ENCODE data around the gene SOX3.

Gene SOX3

DNA sequence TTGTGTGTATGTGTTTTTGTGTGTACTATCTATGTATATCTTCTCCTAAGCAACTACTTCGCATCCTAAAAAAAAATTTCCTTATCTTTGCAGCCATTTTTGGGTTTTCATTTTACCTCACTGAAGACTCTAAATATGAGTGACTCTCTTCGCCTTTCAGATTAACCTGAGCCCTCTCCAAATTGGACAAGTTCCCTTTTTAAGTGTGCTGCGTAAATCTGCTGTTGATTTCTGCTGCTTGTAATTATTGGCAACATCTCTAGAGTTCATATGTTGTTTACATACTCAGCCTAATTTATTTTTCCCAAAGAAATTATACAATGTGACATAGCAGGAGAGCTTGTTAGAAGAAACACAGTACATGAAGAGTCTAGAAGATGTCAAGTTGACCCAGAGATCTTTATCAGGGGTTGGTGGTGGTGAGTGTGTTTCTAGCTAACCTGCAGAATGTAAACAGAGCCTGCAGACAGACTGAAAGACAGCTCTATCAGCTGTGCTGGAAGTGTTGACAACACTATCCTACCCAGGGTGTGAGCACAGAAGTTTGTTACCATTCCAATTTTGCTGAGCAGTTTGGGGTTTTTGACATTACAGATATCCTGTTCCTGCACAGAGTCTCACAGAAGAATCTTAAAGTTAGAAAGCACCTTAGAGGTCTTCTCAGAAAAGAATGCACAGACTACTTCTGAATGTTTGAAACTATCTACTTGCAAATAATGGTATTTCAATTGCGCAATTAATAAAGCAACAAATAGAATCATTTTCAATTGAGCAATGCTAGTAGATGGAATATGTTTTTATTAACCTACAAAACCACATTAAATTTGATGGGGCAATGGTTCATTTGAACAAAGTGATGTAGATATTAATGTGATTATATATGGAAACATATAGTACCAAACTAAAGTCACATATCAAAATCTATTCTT lies 12.5 kb downstream of the SOX3 start:
- DNase-seq = no peak

DNA sequence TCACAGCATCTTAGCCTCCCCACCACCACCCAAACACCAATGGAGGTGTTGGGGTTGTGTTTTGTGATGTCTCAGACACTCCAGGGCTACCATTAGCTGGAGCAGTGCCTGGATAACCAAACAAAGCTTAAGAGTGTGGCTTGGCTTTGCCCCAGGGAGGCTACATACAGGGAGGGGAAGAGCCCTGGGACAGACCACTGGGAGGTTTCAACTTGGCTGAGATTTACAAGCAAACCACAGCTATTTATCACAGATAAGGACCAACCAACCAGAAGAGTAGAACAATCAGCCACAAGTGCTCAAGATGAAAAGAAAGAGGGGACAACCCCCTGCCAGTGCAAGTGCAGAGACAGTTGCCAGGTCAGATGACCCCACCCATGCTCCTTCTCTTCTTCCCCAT lies 24.1 kb downstream of the SOX3 start:
- DNase-seq = no peak

DNA sequence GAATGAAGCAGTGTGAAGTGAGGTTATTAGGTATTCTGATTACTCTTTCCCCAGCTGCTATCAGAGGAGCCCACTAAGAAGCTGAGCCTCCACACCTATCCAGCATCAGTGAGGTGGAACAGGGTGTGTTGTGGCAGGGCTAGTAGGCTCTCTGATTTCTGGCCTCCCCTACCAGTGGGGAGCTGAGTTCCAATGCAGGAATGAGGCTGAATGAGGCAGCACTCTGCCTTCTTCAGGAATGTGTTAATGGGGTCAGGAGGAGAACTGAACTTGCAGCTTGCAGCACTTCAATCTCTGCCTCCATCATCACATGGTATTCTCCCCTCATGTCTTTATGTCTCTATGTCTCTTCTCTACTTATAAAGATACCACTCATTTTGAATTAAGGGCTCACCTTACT lies 26.9 kb downstream of the SOX3 start:
- DNase-seq = no peak

DNA sequence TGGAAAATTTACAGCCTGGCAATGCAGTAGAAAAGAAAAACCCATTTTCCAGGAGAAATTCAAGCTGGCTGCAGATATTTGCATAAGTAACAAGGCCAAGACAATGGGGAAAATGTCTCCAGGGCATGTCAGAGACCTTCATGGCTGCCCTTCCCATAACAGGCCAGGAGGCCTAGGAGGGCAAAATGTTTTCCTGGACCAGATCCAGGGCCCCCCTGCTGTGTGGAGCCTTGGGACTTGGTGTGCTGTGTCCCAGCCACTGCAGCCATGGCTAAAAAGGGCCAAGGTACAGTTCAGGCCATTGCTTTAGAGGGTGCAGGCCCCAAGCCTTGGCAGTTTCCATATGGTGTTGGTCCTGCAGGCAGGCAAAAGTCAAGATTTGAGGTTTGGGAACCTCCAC lies 29.8 kb downstream of the SOX3 start:
- DNase-seq = no peak

DNA sequence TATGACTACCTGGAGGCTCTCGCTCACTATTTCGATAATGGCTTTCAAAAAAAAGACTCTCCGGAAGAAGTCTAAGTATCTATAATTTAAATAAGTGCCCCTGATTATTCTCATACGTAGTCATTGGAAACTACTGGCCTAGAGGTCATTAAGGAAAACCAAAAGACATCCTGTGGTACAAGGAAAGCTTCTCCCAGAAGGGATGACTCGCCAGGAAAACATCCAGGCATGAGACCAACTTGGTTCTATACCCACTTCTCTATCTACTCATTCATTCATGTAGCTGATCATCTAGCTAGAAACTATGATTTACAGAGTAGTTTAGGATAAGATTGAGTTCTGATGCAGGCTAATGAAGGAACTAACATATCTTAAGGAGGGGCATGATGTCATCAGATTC lies 37.7 kb downstream of the SOX3 start:
- DNase-seq = no peak

Measured in hippocampal formation (tissue), 2 donors.